B cell (primary cell): Measurements from ENCODE around the gene COL10A1. TPM values are rescaled to one million over a fixed set of nuclear protein-coding genes. Genes with fewer than 3 reads are reported as not detected.

ENCODE experiments used
- ATAC-seq: fragments of 200-7000 bp; cut with Tn5 transposase; one replicate; pipeline ENCODE4 v1.10.0; 2021; ENCODE audit warnings: low read depth, mild to moderate bottlenecking, moderate number of reproducible peaks, moderate library complexity
- CTCF ChIA-PET: fragments of 350-600 bp; sonication (Branson Sonifier 250); formaldehyde crosslinking; loops from one replicate; lab custom pipeline; 2021; ENCODE audit warnings: antibody characterized with exemption, inconsistent platforms; lab: Charles Lee
- POLR2A ChIA-PET: fragments of 350-600 bp; sonication (Branson Sonifier 250); formaldehyde crosslinking; loops from one replicate; lab custom pipeline; 2021; ENCODE audit warnings: antibody characterized with exemption; lab: Charles Lee
- DNase-seq: peaks from one replicate; pipeline ENCODE4 v3.0.0; 2013
- H2AFZ ChIP-seq: 2 replicates; pipeline ENCODE4 v1.6.1; 2012; ENCODE audit warnings: mild to moderate bottlenecking, low read depth, low read length; ENCODE audit not compliant: insufficient read depth, poor library complexity, severe bottlenecking
- H3K27ac ChIP-seq, 2 donors: 1 replicate in 1 of 2; 2 replicates in 1 of 2; pipeline ENCODE4 v1.5.1; 2012 to 2013; ENCODE audit warnings: low read length in 2 of 2, mild to moderate bottlenecking in 2 of 2, moderate library complexity in 1 of 2
- H3K27me3 ChIP-seq, 4 experiments: fragments of 200-600 bp in 1 of 4; sonication (generic) in 1 of 4; replicated peaks in 1 of 4; 1 replicate in 2 of 4; 2 replicates in 2 of 4; pipeline versions ENCODE4 v1.6.1 to v1.7.0; 2013 to 2016; ENCODE audit warnings: low read length in 3 of 4, mild to moderate bottlenecking in 2 of 4, mixed read lengths in 1 of 4, moderate library complexity in 1 of 4; ENCODE audit not compliant: insufficient read depth in 4 of 4, control insufficient read depth in 3 of 4; ENCODE audit errors: control extremely low read depth in 1 of 4
- H3K36me3 ChIP-seq, 2 experiments: replicated peaks in 1 of 2; 1 replicate in 1 of 2; 2 replicates in 1 of 2; pipeline versions ENCODE4 v1.6.1 to v1.7.1; 2013; ENCODE audit warnings: low read length in 1 of 2; ENCODE audit not compliant: insufficient read depth in 2 of 2, control insufficient read depth in 1 of 2; ENCODE audit errors: control extremely low read depth in 1 of 2, extremely low read depth in 1 of 2
- H3K4me1 ChIP-seq, 2 donors: fragments of 200-600 bp in 1 of 2; sonication (generic) in 1 of 2; 1 replicate in 1 of 2; 2 replicates in 1 of 2; pipeline versions ENCODE4 v1.5.1 to v1.6.1; 2013 to 2017; ENCODE audit warnings: low read length in 2 of 2; ENCODE audit not compliant: control insufficient read depth in 2 of 2, insufficient read depth in 2 of 2
- H3K4me2 ChIP-seq: replicated peaks from 2 replicates; pipeline ENCODE3; 2012; ENCODE audit warnings: mild to moderate bottlenecking, low read depth, low read length; ENCODE audit not compliant: poor library complexity, severe bottlenecking
- H3K4me3 ChIP-seq, 5 experiments: fragments of 200-600 bp in 1 of 5; sonication (generic) in 1 of 5; 1 replicate in 3 of 5; 2 replicates in 2 of 5; pipeline versions ENCODE4 v1.5.1 to v1.7.0; 2011 to 2016; ENCODE audit warnings: low read length in 4 of 5, mild to moderate bottlenecking in 4 of 5, low read depth in 2 of 5, control low read depth in 1 of 5, moderate library complexity in 1 of 5; ENCODE audit not compliant: insufficient read depth in 1 of 5; ENCODE audit errors: control extremely low read depth in 1 of 5, extremely low read depth in 1 of 5
- H3K79me2 ChIP-seq: fragments of 200-600 bp; sonication (generic); one replicate; pipeline ENCODE4 v1.6.0; 2016; ENCODE audit warnings: low read length; ENCODE audit not compliant: control insufficient read depth, insufficient read depth
- H3K9ac ChIP-seq: fragments of 200-600 bp; sonication (generic); 2 replicates; pipeline ENCODE4 v1.6.1; 2017; ENCODE audit warnings: mild to moderate bottlenecking, low read length, moderate library complexity
- H3K9me3 ChIP-seq, 3 donors: one replicate each; pipeline versions ENCODE4 v1.6.1 to v1.7.1; 2013; ENCODE audit warnings: low read length in 2 of 3; ENCODE audit not compliant: control insufficient read depth in 2 of 3, insufficient read depth in 1 of 3; ENCODE audit errors: control extremely low read depth in 1 of 3
- H4K20me1 ChIP-seq: 2 replicates; pipeline ENCODE4 v1.6.0; 2012; ENCODE audit warnings: mild to moderate bottlenecking, low read length; ENCODE audit not compliant: insufficient read depth, control insufficient read depth, poor library complexity, severe bottlenecking
- H3K27ac Mint-ChIP-seq: one replicate; pipeline ENCODE4 v1.8.0; 2021; ENCODE audit warnings: mixed read lengths
- H3K27me3 Mint-ChIP-seq: one replicate; pipeline ENCODE4 v1.8.0; 2021; ENCODE audit warnings: mixed read lengths
- H3K4me1 Mint-ChIP-seq: one replicate; pipeline ENCODE4 v1.8.0; 2021; ENCODE audit warnings: mixed read lengths
- H3K4me3 Mint-ChIP-seq: one replicate; pipeline ENCODE4 v1.8.0; 2021; ENCODE audit warnings: mixed read lengths
- H3K9me3 Mint-ChIP-seq: one replicate; pipeline ENCODE4 v1.8.0; 2022; ENCODE audit warnings: mixed read lengths; ENCODE audit not compliant: insufficient read depth
- EZH2 ChIP-seq: IDR thresholded peaks from 2 replicates; pipeline ENCODE4 v1.6.1; 2012; ENCODE audit warnings: borderline replicate concordance, low read depth, mild to moderate bottlenecking, moderate library complexity, low read length; ENCODE audit not compliant: insufficient read depth, poor library complexity, severe bottlenecking
- WGBS: methylation state at CpG from one replicate; pipeline ENCODE4 v1.1.5; 2013; ENCODE audit warnings: missing lambda C conversion rate; ENCODE audit not compliant: insufficient coverage; 5-methylcytosine and 5-hydroxymethylcytosine counted together
- intact Hi-C: fragments of 100-400 bp; cut with micrococcal nuclease; formaldehyde crosslinking; loops from one replicate; pipeline ENCODE4 v1.10.0; 2022
- polyA plus RNA-seq: library from polyadenylated mRNA; depleted of rRNA; stranded (reverse); fragments of >200 nt; gene quantifications from 2 replicates; pipeline ENCODE4 v1.2.3, GENCODE V29; 2012
- total RNA-seq, 2 donors: library from RNA; stranded (reverse); fragments of 120-200 nt in 1 of 2; gene quantifications; 1 replicate in 1 of 2; 2 replicates in 1 of 2; pipeline versions ENCODE4 v1.2.3 to v1.2.4, GENCODE V29; 2013 to 2022
- TF ChIP-seq, protein P1 (sequence below): fragments of 200-600 bp; IDR thresholded peaks from one replicate; pipeline ENCODE4 v1.8.0; 2022; ENCODE audit warnings: antibody characterized with exemption, mild to moderate bottlenecking

COL10A1 gene
- total and polyA plus RNA-seq, 2 donors (not counting 1 experiment from before 2014, with no cell fraction given): not detected

DNA sequence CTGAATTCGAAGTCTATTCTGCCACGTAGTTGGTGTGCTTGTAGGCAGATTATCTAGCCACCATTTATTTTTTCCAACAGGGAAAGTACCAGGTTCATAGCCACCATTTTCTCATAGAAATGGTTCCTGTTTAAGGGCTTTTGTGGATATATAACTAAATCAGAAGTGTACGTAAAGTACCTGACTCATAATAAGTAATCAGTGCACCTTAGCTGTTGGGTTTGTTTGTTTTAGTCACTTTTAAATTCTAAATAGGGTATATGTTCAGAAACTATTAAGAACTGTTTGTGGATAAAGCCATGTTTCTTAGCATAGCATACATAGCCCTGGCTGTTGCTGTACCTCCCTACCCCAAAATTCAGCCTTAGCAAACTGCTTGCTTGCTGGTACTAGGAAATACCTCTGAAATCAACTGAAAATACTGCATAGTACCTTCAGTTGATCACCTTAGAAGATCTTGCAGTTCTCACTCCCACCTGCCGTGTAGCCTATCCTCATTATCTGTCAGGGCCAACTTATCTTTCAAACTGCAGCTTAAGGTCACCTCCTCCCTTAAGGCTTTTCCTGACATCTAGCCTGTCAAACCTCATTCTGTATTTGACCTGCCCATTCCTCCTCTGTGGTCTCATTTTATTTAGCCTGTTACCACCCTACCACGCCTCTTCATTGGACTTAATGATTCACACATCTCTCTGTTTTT lies 44.6 kb upstream of the COL10A1 start:
- WGBS: 100% methylated on average over 1 of the region's 5 CpGs
- H3K4me3 Mint-ChIP-seq: no peak overlapping the region
- H3K27me3 Mint-ChIP-seq: no peaks in the 10 kb centered on the region
- H3K4me2 ChIP-seq: no peak overlapping the region
- no peak overlapping the region for H2AFZ ChIP-seq
- POLR2A ChIA-PET: no interaction called here
- no peak for ATAC-seq
- H3K4me1 ChIP-seq: peaks cover 6 to 8% of the 10 kb centered on the region in 2 donors
- peaks cover 0 to 7% (median 1%) of the 10 kb centered on the region in 3 donors for H3K9me3 ChIP-seq
- H3K27ac ChIP-seq: no peak overlapping the region
- no peak for DNase-seq
- TF ChIP-seq, protein P1, sequence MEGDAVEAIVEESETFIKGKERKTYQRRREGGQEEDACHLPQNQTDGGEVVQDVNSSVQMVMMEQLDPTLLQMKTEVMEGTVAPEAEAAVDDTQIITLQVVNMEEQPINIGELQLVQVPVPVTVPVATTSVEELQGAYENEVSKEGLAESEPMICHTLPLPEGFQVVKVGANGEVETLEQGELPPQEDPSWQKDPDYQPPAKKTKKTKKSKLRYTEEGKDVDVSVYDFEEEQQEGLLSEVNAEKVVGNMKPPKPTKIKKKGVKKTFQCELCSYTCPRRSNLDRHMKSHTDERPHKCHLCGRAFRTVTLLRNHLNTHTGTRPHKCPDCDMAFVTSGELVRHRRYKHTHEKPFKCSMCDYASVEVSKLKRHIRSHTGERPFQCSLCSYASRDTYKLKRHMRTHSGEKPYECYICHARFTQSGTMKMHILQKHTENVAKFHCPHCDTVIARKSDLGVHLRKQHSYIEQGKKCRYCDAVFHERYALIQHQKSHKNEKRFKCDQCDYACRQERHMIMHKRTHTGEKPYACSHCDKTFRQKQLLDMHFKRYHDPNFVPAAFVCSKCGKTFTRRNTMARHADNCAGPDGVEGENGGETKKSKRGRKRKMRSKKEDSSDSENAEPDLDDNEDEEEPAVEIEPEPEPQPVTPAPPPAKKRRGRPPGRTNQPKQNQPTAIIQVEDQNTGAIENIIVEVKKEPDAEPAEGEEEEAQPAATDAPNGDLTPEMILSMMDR: no peak
- TF ChIP-seq EZH2: no peak
- H4K20me1 ChIP-seq: peaks cover 10% of the 10 kb centered on the region
- intact Hi-C loops: no loop called here
- H3K4me3 ChIP-seq: no peak overlapping the region
- H3K4me1 Mint-ChIP-seq: peaks cover 14% of the 10 kb centered on the region
- H3K9ac ChIP-seq: no peak overlapping the region
- H3K36me3 ChIP-seq: peaks cover 1 to 2% of the 10 kb centered on the region in 2 experiments
- CTCF ChIA-PET: no interaction called here
- no peak overlapping the region for H3K27ac Mint-ChIP-seq
- no peaks in the 10 kb centered on the region for H3K27me3 ChIP-seq
- H3K9me3 Mint-ChIP-seq: peaks cover 2% of the 10 kb centered on the region
- peaks cover 4% of the 10 kb centered on the region for H3K79me2 ChIP-seq

DNA sequence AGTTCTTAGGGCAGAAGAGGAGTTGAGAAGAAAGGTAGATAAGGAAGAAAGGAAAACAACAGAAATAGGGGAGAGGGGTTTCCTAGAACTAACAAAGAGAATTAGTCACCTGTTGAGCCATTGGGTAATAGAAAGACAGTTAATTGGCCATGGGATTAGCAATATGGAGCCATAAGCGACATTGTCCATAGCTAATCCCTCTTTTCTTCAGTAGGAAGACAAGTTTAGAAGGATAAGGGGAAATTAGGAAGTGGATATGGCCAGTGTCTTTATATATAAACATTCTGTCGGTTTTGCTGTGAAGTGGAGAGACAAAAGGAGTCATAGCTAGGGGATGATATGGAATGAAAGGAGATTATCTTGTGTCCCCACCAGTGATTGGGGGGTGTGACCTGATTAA lies 43.9 kb upstream of the COL10A1 start:
- ChIA-PET POLR2A (no interaction called here), CTCF (no interaction called here)
- Histone ChIP-seq H3K4me3 (no peak overlapping the region), H3K4me2 (no peak overlapping the region), H3K27ac (no peak overlapping the region), H3K27me3 (no peaks in the 10 kb centered on the region), H3K9me3 (peaks cover 0 to 2% (median under 1%) of the 10 kb centered on the region in 3 donors), H3K4me1 (peaks cover 7 to 13% of the 10 kb centered on the region in 2 donors), H3K36me3 (peaks cover 1 to 2% of the 10 kb centered on the region in 2 experiments), H2AFZ (no peak overlapping the region), H4K20me1 (peaks cover 12% of the 10 kb centered on the region), H3K79me2 (peaks cover 7% of the 10 kb centered on the region), H3K9ac (no peak overlapping the region)
- no peaks in the 10 kb centered on the region for H3K27me3 Mint-ChIP-seq
- intact Hi-C loops: no loop called here
- 100% methylated on average over 1 of the region's 2 CpGs for WGBS
- peaks cover 19% of the 10 kb centered on the region for H3K4me1 Mint-ChIP-seq
- no peak overlapping the region for H3K4me3 Mint-ChIP-seq
- TF ChIP-seq EZH2: no peak
- TF ChIP-seq, protein P1: no peak
- H3K27ac Mint-ChIP-seq: no peak overlapping the region
- H3K9me3 Mint-ChIP-seq: peaks cover 2% of the 10 kb centered on the region
- ATAC-seq (no peak), DNase-seq (no peak)
